ENCODE measurements around the gene C1QB.
"Not testable (repeated sequence)": the region's sequence is repeated elsewhere in the genome, so short reads cannot be mapped to it uniquely, and the experiment has no call there.

Gene C1QB

DNA sequence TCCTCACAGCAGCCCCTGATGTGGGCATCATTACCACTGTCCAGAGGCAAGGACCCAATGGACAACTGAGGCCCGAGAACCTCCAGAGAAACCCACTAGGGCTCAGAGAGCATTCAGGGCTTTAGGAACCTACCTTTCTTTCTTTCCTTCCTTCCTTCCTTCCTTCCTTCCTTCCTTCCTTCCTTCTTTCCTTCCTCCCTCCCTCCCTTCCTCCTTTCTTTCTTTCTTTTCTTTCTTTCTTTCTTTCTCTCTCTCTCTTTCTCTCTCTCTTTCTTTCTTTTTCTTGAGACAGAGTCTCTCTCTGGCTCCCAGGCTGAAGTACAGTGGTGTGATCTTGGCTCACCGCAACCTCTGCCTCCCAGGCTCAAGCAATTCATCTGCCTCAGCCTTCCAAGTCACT lies 15.8 kb downstream of the C1QB start:
- DNase-seq: not testable (repeated sequence)

DNA sequence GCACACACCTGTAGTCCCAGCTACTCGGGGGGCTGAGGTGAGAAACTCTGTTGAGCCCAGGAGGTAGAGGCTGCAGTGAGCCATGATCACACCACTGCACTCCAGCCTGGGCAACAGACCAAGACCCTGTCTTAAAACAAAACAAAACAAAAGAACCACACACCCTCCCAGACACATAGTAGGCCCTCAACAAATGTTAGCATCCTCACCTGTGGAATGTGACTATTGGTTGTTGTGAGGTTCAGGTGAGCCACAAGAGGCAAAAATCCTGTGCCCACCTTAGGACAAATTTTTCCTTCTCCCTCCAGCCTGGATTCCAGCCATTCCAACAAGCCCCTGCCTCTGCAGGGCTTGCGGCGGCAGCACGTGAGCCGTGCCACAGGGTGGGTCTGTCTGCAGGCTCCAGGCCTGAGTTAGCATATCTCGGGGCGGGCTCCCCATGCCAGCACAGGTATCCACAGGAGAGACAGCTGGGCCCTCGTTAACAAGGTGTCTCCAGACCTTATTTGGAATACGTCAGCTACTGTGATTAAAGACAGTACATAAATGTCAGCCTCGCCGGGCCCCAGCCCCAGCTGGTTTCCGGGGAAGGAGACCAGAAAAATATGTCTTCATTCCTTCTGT lies 17.4 kb downstream of the C1QB start:
- DNase-seq: no peak

DNA sequence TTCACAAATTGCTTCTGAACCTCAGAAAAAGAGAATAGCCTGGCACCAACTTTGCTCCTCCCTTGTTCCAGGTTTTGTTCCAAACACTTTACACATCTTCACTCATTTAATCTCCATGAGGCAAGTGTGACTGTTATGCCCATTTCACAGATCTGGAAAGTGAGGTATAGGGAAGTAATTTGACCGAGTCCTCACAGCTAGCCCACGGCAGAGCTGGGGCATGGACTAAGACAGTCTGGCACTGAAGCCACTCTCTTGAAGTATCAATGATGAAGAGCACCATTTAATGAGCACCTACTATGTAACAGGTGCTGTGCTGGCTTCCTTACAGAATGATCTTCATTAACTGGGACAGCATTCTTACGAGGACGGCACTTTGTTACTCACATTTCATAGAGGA lies 19.0 kb downstream of the C1QB start:
- no peak for DNase-seq

DNA sequence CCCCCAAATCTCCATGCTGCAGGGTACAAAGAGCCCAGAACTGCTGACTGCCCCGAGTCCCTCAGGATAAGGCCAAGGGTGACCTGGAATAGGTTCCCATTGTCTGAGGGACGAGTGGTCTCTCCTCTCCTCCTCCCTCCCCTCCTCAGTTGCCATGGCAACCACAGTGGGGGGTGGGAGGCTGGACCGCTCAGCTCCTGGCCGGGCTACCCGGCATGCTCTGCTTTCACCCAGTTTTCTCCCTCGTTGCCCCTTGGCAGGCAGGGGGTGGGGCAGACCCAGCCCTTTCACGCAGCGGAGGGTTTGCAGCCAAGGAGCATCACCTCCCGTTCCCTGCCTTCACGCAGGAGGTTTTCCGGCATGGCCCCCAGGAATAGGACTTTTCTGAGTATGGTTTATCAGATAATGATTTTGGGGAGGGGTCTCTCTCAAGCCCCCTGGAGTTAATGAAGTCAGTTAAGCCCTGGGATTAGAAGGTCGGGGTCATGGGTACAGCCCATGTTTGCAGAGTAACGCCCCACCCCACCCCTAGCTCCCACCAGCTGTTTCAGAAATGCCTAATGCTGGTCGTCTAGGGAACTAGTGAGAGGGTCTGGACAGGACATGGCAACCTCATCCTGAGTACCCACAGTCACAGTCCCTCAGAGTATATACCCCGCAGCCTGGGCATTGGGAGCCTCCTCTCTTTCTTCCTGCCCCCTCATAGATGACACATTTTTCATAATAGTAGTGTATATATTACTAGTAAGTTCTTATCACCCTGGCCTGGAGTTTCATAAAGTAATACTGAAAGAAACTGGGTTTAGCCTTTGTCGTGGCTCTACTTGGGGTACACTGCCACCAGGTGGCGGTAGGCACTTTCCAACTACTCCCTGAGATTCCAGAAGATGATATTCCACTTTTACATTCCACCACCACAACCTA lies 20.7 kb downstream of the C1QB start:
- no peak for DNase-seq

DNA sequence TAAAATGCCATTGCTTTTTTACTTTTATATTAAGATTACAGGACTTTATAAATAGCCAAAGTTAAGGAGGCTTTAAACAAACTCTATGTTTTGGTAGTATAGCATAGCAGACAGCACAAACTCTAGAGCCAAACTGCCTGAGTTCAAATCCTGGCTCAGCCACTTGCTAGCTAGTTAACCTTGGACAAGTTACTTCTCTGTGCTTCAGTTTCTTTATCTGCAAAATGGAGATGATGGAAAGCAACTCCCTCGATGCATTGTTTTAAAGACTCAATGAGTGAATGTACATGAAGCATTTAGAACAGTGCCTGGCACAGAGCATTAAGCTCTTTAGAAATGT lies 21.3 kb downstream of the C1QB start:
- no peak for DNase-seq

DNA sequence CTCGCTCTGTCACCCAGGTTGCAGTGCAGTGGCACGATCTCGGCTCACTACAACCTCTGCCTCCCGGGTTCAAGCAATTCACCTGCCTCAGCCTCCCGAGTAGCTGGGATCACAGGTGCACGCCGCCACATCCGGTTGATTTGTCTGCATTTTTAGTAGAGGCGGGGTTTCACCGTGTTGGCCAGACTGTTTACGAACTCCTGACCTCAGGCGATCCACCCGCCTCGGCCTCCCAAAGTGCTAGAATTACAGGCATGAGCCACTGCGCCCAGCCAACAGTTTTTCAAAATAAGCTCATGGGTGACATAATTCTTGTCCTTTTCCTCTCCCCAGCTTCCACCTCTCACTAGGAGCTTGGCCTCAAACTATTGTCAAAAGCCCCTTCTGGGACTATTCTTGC lies 23.1 kb downstream of the C1QB start:
- DNase-seq: not testable (repeated sequence)

DNA sequence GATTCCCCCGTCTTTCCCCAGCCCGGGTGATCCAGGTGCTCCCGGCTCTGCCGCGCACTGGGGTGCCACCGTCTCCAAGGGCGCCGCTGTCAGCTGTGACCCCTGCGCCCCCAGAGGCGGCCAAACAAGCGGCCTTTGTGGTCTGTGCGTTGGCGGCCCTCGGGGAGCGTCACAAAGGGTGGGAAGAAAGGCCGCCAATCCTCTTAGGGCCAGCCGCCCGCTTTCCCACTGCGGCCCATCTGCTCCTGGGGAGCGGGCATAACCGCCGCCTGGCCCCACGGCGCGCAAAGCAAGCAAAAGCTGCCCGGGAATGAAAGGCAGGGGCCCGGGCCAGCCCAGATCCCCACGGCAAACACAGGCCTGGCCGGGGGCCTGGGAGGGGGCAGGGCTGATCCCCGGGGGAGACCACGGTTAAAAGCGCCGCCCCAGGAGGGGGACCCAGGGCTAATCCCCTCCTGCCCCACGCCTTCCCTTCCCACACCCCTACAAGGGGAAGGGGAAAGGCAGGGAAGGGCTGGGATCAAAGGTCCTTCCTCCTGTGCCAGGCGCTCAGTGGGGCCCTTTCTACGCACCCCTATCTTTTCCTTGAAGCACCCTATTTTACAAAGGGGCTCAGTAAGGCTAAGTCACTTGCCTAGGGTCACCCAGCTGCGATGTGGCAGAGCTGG lies 24.0 kb downstream of the C1QB start:
- DNase-seq: no peak

DNA sequence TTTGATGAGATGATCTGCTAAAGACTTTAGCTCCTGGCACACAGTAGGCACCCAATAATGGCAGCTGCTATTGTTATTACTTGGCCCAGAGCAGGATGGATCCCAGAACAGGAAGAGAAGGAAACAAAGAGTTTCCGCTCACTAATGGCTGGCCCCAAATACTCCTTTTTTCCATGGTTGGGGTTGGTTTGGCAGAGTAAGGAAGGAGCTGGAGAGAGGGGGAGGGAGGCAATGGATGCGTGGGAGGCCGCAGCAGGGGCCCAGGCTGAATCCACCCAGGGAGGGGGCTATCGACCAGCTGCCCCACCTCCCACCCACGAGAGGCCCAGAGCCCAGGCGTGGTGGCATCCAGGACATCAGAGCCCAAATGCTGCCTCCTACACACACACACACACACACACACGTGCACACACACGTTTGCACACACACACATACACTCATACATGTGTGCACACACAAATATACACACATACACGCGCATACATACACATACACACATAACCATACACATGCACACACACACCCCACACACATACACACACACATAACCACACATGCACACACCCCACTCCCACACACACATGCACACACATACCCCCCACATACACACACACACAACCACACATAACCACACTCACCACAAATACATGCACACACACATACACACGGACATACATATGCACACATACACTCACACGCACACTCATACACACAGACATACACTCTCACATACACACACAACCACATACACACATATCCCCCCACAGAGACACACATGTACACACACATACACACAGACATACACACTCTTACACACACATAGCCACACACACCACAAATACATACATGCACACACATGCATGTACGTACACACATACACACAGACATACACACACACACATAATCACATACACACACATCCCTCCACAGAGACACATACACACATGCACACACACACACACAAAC lies 25.2 kb downstream of the C1QB start:
- DNase-seq: no peak

DNA sequence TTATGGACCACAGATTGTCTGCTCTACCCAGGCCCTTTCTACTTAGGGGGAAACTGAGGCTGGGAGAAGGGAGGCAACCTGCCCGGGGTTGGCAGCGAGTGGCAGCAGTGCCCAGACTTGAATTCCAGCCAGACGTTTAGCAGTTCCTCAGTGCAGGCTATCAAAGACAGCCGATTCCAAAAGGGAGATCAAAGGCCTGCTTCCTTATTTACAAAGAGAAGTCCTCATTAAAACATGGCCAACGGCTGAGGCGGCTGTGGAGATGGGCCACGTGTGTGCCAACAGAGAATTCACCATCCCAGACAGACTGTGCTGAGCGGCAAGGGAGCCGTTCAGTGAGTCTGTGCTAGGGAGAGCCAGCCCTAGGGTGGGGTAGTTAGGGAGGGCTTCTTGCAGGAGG lies 27.7 kb downstream of the C1QB start:
- no peak for DNase-seq

DNA sequence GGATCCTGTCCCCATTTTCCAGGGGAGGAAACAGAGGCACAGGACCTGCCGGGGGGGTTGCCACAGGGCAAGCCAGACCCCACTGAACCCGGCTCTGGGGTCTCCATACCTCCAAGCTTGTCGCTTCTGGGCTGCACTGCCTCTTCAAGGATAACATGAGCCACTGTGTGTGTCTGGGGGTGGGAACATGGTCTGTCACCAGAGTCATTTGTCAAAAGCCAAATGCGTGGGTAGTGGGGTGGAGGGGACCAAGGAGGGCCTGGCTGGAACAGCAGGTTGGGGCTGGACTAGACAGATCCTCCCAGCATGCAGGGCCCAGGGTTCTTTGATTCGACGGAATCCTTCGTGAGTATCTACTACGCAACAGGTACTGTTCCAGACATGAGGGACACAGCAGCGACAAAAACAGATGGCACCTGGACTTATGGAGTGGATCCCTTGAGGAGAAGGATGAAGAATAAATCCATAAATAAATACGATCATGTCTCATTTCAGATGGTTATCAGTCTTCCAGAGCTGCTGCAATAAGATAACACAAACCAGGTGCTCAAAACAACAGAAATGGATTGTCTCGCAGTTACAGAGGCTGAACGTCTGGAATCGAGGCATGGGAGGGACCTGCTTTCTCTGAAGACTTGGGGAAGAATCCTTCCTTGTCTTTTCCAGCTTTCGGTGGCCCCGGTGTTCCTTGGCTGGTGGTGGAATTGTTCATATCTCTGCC lies 28.7 kb downstream of the C1QB start:
- DNase-seq: no peak

DNA sequence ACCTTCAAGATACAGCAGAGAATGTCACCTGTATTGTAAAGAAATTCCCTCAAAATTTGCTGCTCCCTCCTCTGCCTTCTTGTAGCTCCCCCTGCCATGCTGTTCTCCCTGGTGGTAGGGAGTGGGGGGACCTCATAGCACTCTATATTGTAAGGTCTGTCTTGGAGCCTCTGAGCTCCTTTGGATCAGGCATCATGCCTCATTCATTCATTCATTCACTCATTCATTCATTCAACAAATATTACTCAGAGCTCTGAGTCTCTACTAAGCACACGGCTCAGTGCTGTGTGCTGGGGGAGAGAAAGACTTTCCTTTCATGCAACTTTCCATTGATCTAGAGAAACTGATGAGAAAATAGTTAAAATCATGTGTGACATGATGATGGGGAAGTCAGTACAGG lies 30.5 kb downstream of the C1QB start:
- no peak for DNase-seq

DNA sequence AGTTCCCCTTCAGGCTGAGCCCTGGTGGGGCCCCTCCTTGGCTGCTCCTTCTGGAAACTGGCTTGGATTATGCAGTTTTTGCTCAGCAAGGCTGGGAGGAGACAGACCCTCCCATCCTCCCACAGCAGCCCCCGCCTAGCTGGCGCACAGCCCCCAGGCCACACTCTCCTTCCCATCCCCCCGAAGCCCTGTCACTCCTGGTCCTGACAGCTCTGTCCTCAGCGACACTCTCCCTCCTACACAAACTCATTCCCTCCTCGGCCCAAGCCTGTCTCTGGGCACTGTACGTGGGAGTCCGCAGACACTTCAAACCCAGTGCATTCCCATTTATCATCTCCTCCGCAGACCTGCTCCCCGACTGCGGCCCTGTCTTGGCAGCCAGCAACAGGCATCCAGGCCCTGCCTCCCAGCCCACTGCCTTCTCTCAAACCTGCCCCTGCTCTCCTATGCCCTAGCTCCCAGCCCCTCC lies 32.6 kb downstream of the C1QB start:
- DNase-seq: no peak

DNA sequence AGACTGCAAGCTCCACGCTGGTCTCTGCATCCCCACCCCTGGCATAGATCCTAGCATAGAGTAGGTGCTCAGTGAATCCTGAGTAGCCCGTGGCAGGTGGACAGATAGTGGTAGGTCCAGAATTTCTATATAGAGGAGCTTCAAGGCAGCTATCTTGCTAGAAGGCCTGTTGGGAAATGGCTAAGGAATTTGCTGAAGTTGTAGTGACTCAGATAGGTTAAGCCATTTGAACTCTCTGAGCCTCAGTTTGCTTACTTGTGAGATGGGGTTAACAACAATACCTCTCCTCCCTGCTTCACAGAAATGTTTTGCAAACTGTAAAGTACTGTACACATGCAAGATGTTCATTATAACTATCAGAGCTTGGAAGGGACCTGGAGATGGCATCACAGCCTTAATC lies 34.2 kb downstream of the C1QB start:
- DNase-seq: no peak

DNA sequence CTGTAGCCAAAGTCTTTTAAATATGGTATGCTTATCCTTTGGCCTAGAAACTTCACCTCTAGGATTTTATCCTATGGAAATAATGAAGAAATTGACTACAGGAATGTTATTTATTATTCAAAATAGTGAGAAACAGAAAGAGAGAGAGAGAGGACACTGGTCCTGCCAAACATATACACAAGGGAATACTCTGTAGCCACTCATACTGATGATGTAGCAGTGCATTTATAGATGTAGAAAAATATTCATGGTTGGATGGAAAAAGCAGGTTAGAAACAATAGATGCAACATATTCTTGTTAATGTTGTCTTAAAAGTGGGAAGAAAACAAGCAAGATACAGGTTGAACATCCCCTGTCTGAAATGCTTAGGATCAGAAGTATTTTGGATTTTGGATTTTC lies 35.4 kb downstream of the C1QB start:
- no peak for DNase-seq

DNA sequence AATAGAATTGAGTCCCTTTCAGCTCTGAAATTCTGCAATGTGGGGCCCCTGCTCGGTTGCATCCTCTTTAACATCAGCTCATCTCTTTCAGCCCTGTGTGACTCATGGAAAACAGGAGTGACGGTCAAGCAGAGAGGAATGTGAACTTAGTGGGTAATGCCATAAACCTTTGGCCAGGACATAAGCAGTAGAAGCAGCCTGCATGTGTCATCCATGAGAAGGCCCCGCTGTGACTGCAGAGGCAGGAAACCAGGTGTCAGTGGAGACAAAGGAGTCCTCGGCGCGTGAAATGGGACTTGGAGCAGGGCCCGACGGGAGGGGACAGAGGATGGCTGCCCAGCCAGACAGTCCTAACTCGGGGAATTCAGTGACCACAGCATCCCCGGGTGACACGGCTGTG lies 36.5 kb downstream of the C1QB start:
- DNase-seq: no peak

DNA sequence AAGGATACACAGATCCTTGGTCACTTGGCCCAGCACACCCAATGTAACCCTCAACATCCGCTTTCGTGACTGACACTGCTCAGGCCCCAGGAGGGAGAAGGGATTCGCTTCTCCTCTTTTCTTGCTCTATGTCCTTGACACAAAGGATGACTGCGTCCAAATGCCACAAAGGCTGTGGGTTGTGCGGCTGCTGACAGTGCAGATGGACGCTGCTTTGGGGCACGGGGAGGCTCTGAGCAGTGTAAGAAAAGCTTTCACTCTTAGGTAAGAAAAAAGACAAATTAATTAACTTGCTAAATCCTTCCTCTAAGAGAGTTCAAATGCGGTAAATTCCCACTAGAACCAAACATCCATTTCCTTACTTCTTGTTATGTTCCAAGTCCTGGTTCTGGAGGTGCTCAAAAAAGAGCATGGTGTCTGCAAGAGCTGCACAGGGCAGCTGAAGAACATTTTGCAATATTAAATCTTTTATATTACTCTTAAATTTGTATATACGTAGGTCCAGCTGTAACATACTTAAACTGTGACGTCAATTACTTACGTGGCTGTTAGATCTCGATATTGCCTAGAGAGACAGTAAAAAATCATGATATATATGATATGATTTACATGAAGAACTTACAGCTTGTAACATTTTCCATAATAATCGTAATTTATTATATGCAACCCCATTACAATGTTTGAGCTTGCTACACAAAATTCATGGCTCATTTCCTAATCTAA lies 38.2 kb downstream of the C1QB start:
- DNase-seq: no peak

DNA sequence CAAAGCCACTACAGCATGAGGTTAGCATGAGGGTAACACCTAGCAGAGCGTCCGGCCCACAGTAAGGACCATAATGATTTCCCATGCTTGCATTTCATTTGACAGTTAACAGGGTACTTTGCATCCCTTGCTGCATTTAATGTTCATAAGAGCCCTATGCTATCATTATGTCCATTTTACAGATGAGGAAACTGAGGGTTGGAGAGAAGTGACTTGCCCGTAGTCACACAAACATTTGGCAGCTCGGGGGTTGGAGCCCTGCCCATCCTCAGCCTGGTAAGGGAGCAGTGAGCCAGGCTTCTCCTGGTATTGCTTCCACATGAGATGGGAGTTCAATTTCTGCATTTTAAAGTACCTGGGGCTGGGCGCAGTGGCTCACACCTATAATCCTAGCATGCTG lies 41.1 kb downstream of the C1QB start:
- DNase-seq: no peak

DNA sequence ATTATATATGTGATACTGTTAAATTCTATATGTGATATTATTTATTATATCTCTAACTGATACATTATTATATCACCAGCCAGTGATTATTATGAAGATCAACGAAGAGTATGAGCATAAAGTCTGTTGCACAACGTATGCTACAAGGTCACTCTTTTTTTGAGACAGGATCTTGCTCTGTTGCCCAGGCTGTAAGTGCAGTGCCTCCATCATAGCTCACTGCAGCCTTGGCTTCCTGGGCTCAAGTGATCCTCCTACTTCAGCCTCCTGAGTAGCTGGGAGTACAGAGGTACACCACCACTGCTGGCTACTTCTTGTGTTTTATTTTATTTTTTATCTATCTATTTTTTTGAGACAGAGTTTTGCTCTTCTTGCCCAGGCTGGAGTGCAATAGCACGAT lies 43.6 kb downstream of the C1QB start:
- no peak for DNase-seq

DNA sequence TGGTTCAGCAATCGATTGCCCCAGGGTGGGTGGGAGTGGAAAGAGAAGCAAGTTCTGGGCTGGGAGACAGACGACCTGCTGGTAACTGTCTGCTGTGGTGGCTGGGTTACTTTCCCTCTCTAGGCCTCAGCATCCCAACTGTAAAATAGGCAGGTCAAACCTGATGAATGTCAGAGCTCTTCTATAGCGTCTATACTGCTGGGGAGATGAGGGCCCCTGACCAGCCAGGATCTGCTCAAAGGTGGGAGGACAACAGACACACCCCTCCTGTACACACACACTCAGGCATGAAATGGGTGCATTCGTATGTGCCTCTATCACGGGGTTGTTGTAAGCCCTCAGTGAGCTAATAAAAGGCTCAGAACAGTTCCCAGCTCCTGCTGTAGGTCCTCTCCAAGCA lies 44.9 kb downstream of the C1QB start:
- no peak for DNase-seq

DNA sequence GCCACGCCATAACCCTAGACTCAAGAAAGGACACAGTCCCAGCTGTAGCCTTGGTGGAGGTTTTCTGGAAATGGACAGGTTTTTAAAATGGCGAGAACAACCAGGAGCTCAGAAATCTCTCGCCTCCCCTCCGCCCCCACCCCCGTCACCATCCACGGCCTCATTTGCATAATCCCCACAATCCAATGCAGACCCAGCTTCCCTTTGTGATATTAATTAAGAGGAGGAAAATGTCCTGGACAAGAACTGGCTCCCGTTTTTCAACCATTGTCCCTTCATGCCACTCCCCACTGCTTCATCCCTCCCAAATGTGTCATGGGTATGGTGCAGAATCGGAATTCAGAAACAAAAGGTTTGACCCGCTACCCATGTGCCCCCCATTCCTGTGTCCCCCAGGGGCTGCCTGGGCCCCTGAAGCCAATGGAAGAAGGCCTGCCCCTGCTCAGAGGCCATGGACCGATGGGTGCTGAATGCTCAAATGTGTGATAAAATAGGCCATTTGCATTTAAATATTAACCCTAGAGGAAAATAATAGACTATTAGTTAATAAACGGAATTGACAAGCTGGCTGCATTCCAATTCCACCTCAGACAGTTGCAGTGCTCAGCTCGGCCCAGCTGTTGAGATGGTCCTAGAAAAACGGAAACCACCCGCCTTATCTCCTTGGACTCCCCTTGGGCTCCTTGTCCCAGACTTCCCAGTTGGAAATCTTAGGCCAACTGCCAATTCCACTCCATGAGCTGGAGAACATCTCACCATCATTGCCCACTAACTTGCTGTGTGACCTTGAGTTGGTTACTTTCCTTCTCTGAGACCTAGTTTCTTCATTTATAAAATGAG lies 46.9 kb downstream of the C1QB start:
- DNase-seq: no peak

All from NCI-H1417 treated with DMSO at 0.1 percent for 48 hours (cell line).